ENCODE data around the gene IGSF21. TPM values are rescaled to one million over a fixed set of nuclear protein-coding genes. Genes with fewer than 3 reads are reported as not detected.
A peak's percentile ranks its signal among the peaks of the same experiment; 100 is the strongest.

Gene IGSF21
- polyA plus RNA-seq, 3 donors = not detected

DNA sequence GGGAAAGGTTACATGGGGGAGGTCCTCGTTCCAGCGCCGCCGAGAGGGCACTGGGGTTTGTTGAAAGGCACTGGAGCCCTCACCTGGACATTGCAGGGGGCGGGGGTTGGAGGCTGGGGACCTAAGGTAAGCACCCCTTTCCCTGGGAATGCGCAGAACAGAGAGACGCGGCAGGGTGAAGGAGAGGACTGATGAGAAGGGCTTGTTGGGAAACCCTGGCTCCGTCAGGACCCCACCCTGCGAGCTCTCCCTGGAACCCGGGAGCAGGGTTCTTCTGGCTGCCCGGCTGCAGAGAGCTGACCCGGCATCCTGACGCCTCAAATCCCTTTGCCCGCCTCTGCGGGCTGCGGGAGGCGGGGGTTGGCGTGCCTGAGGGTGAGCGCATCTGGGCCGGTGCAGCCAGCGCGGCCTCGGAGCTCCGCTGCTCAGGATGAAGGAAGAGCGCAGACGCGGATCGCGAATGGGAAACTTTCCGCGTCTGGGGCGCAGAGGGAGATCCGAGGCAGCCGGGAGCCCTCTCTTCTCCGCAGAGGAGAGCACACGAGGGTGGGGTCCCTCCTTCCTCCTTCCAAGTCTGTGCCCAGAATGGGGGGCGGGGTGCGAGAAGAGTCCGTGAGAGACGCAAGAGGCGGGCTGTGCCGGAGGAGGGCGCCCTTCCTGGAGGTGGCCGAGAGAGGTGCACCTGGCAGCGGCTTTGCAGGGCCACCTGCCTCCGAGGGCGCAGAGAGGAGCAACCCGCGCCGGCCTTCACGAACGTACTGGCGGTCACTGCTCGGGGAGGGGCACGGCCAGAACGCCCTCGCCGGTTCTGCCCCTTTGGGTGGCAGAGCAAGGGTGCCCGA, 2.4 kb downstream of the IGSF21 start:
- intact Hi-C loops (cut with micrococcal nuclease) = loop anchor here in 1 of 2 donors (10.0 kb wide), 1 partner anchor 55 kb away; no protein-coding TSS in a partner anchor
- H3K9ac ChIP-seq (ENCODE audit: insufficient read depth, low read length, poor library complexity, severe bottlenecking) = no peak overlapping the region
- peaks cover 10% of the 10 kb centered on the region for H3K4me1 Mint-ChIP-seq
- H3K4me3 ChIP-seq (replicated peaks in 1 of 3; ENCODE audit: low read depth in 2 of 3, low read length in 3 of 3) = no peak overlapping the region
- TF ChIP-seq, protein P1, sequence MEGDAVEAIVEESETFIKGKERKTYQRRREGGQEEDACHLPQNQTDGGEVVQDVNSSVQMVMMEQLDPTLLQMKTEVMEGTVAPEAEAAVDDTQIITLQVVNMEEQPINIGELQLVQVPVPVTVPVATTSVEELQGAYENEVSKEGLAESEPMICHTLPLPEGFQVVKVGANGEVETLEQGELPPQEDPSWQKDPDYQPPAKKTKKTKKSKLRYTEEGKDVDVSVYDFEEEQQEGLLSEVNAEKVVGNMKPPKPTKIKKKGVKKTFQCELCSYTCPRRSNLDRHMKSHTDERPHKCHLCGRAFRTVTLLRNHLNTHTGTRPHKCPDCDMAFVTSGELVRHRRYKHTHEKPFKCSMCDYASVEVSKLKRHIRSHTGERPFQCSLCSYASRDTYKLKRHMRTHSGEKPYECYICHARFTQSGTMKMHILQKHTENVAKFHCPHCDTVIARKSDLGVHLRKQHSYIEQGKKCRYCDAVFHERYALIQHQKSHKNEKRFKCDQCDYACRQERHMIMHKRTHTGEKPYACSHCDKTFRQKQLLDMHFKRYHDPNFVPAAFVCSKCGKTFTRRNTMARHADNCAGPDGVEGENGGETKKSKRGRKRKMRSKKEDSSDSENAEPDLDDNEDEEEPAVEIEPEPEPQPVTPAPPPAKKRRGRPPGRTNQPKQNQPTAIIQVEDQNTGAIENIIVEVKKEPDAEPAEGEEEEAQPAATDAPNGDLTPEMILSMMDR (IDR thresholded peaks at IDR 0.05) = no peak
- no peaks in the 10 kb centered on the region for H3K79me2 ChIP-seq (ENCODE audit: insufficient read depth, low read length)
- DNase-seq = no peak
- no peak overlapping the region for H3K4me2 ChIP-seq (replicated peaks; ENCODE audit: extremely low read depth, low read length, poor library complexity, severe bottlenecking)
- no peaks in the 10 kb centered on the region for H3K36me3 ChIP-seq (replicated peaks in 1 of 2; ENCODE audit: control insufficient read depth in 1 of 2, insufficient read depth in 2 of 2, low read length in 2 of 2)
- H3K9me3 Mint-ChIP-seq = peaks cover 0 to 13% (median 9%) of the 10 kb centered on the region in 7 donors
- no peaks in the 10 kb centered on the region for H4K20me1 ChIP-seq (ENCODE audit: insufficient read depth, low read length)
- H3K9me3 ChIP-seq (replicated peaks in 1 of 2; ENCODE audit: control insufficient read depth in 1 of 2, insufficient read depth in 1 of 2, low read length in 2 of 2) = peaks cover 0 to 10% of the 10 kb centered on the region in 2 donors
- H3K4me3 Mint-ChIP-seq = peak overlapping the region in 1 of 2 donors; percentile 85
- no peak overlapping the region for H3K27ac ChIP-seq (ENCODE audit: low read depth in 1 of 2, low read length in 2 of 2)
- peaks cover 50 to 72% of the 10 kb centered on the region in 2 donors for H3K27me3 ChIP-seq (ENCODE audit: control insufficient read depth in 2 of 2, insufficient read depth in 2 of 2, low read length in 2 of 2)
- WGBS (ENCODE audit: insufficient coverage) = 3% methylated on average over 55 of the region's 60 CpGs
- H3K27ac Mint-ChIP-seq = peak overlapping the region in 1 of 7 donors; percentile 57
- H3K36me3 Mint-ChIP-seq = no peaks in the 10 kb centered on the region
- H3K4me1 ChIP-seq (ENCODE audit: control insufficient read depth in 1 of 2, insufficient read depth in 2 of 2, low read length in 2 of 2) = peaks cover 0 to 6% of the 10 kb centered on the region in 2 donors
- peaks cover 70 to 77% (median 75%) of the 10 kb centered on the region in 3 donors for H3K27me3 Mint-ChIP-seq (ENCODE audit: low read depth in 3 of 3)
- H2AFZ ChIP-seq (ENCODE audit: insufficient read depth, low read depth, low read length, poor library complexity, severe bottlenecking) = no peak overlapping the region

DNA sequence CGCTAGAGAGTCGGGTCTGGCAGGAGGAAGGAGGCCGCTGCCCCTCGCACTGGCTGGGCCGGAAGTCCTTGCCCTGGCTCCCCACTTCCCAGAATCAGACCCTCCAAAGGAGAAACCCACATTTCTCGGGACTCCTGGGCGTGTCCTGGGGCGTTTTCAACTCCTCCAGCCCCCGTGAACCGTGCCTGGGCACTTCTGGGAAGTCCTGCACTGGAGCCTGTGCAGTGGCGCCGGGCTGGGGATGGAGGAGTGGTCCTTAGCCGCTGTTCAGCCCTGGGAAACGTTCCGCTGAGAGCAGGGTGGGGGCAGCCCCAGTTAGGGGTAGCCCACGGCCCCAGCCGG, 3.0 kb downstream of the IGSF21 start:
- intact Hi-C loops (cut with micrococcal nuclease) = loop anchor here in 1 of 2 donors (10.0 kb wide), 1 partner anchor 56 kb away; no protein-coding TSS in a partner anchor
- peaks cover 10% of the 10 kb centered on the region for H3K4me1 Mint-ChIP-seq
- H3K36me3 ChIP-seq (replicated peaks in 1 of 2; ENCODE audit: control insufficient read depth in 1 of 2, insufficient read depth in 2 of 2, low read length in 2 of 2) = no peaks in the 10 kb centered on the region
- H3K79me2 ChIP-seq (ENCODE audit: insufficient read depth, low read length) = no peaks in the 10 kb centered on the region
- H3K27me3 ChIP-seq (ENCODE audit: control insufficient read depth in 2 of 2, insufficient read depth in 2 of 2, low read length in 2 of 2) = peaks cover 50 to 69% of the 10 kb centered on the region in 2 donors
- no peak for DNase-seq
- H3K36me3 Mint-ChIP-seq = no peaks in the 10 kb centered on the region
- TF ChIP-seq, protein P1 (IDR thresholded peaks at IDR 0.05) = no peak
- peaks cover 0 to 6% of the 10 kb centered on the region in 2 donors for H3K4me1 ChIP-seq (ENCODE audit: control insufficient read depth in 1 of 2, insufficient read depth in 2 of 2, low read length in 2 of 2)
- H3K27ac Mint-ChIP-seq = no peak overlapping the region
- H3K27me3 Mint-ChIP-seq (ENCODE audit: low read depth in 3 of 3) = peaks cover 65 to 79% (median 75%) of the 10 kb centered on the region in 3 donors
- H3K9me3 ChIP-seq (replicated peaks in 1 of 2; ENCODE audit: control insufficient read depth in 1 of 2, insufficient read depth in 1 of 2, low read length in 2 of 2) = peaks cover 0 to 10% of the 10 kb centered on the region in 2 donors
- no peak overlapping the region for H2AFZ ChIP-seq (ENCODE audit: insufficient read depth, low read depth, low read length, poor library complexity, severe bottlenecking)
- no peak overlapping the region for H3K4me2 ChIP-seq (replicated peaks; ENCODE audit: extremely low read depth, low read length, poor library complexity, severe bottlenecking)
- H4K20me1 ChIP-seq (ENCODE audit: insufficient read depth, low read length) = no peaks in the 10 kb centered on the region
- H3K27ac ChIP-seq (ENCODE audit: low read depth in 1 of 2, low read length in 2 of 2) = no peak overlapping the region
- H3K9me3 Mint-ChIP-seq = peaks cover 0 to 13% (median 9%) of the 10 kb centered on the region in 7 donors
- peak overlapping the region in 1 of 2 donors; percentile 85 for H3K4me3 Mint-ChIP-seq
- H3K4me3 ChIP-seq (replicated peaks in 1 of 3; ENCODE audit: low read depth in 2 of 3, low read length in 3 of 3) = no peak overlapping the region
- H3K9ac ChIP-seq (ENCODE audit: insufficient read depth, low read length, poor library complexity, severe bottlenecking) = no peak overlapping the region
- WGBS (ENCODE audit: insufficient coverage) = 4% methylated on average over 9 of the region's 17 CpGs
